ENCODE data around the gene MSL2. TPM values are rescaled to one million over a fixed set of nuclear protein-coding genes. Genes with fewer than 3 reads are reported as not detected.
"Not testable (repeated sequence)": the region's sequence is repeated elsewhere in the genome, so short reads cannot be mapped to it uniquely, and the experiment has no call there.

MSL2 gene
- total and polyA plus RNA-seq, 4 donors: 23.8 to 31.5 (median 27.4) TPM

GRCh38 chr3:136152963-136153362 is 43.2 kb downstream of the MSL2 start:
- H3K9me3 ChIP-seq (ENCODE audit: control insufficient read depth, insufficient read depth, low read length): no peaks in the 10 kb centered on the region
- no peak for DNase-seq (ENCODE audit: low read depth in 4 of 6, low spot score in 6 of 6)
- no peaks in the 10 kb centered on the region for H3K4me1 ChIP-seq (ENCODE audit: control insufficient read depth, insufficient read depth, low read length)
- no peaks in the 10 kb centered on the region for H3K27me3 ChIP-seq (ENCODE audit: control insufficient read depth, insufficient read depth, low read length)
- H3K27ac ChIP-seq (ENCODE audit: low read depth, low read length): no peak overlapping the region
- peaks cover 2% of the 10 kb centered on the region for H3K36me3 ChIP-seq (ENCODE audit: control insufficient read depth, insufficient read depth, low read length)
- H3K4me3 ChIP-seq (ENCODE audit: low read depth, low read length): no peak overlapping the region
- no CpG with 5 or more reads among the region's 4 CpGs for WGBS (ENCODE audit: insufficient coverage)

- no peaks in the 10 kb centered on the region for H3K27me3 ChIP-seq (ENCODE audit: control insufficient read depth, insufficient read depth, low read length)
- DNase-seq (ENCODE audit: low read depth in 4 of 6, low spot score in 6 of 6): no peak
- WGBS (ENCODE audit: insufficient coverage): no CpG with 5 or more reads among the region's 4 CpGs
- peaks cover 2% of the 10 kb centered on the region for H3K36me3 ChIP-seq (ENCODE audit: control insufficient read depth, insufficient read depth, low read length)
- H3K27ac ChIP-seq (ENCODE audit: low read depth, low read length): no peak overlapping the region
- no peaks in the 10 kb centered on the region for H3K9me3 ChIP-seq (ENCODE audit: control insufficient read depth, insufficient read depth, low read length)
- H3K4me1 ChIP-seq (ENCODE audit: control insufficient read depth, insufficient read depth, low read length): no peaks in the 10 kb centered on the region
- no peak overlapping the region for H3K4me3 ChIP-seq (ENCODE audit: low read depth, low read length)
Measured at GRCh38 chr3:136152176-136152843, 43.8 kb downstream of the MSL2 start.

DNA sequence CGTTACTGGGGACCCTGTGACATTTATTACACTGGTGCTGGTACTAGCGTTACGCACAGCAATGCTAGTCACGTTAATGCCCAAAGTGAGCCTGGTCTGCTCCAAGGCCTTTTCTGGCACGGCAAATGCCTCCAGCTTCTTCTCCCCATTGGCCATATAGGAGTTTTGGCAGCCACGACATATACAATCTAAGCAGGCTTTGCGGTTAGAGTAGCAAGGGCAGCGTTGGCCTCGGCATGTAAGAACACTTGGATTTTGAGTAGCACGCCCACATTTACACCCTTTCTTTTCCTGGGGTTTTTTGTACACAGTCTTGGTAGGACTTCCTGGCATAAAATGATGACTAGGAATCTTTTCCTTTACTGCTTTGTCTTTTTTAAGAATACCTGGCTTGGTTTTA is 44.9 kb downstream of the MSL2 start:
- H3K27ac ChIP-seq (ENCODE audit: low read depth, low read length): no peak overlapping the region
- no peak for DNase-seq (ENCODE audit: low read depth in 4 of 6, low spot score in 6 of 6)
- H3K4me1 ChIP-seq (ENCODE audit: control insufficient read depth, insufficient read depth, low read length): no peaks in the 10 kb centered on the region

DNA sequence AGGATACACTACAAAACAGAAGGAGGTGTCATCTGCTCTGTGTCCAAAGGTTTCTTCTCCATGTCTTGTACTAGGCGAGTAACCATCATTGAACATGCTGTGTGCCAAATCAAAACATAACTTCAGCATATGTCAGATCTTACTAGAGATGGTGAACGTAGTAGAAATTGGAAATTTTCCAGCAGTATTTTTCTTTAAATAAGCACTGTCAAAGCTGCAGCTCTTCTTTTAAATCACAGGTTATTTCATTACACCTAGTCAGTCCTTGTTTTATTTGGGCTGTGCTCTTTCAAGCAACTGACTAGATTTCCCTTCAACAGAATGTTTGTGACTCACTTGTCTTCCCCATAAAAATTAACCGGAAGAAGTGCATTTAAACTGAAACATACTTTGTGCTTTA is 46.5 kb downstream of the MSL2 start:
- DNase-seq (ENCODE audit: low read depth in 4 of 6, low spot score in 6 of 6): no peak
- no peak overlapping the region for H3K27ac ChIP-seq (ENCODE audit: low read depth, low read length)
- WGBS (ENCODE audit: insufficient coverage): no CpG with 5 or more reads among the region's 3 CpGs
- H3K4me3 ChIP-seq (ENCODE audit: low read depth, low read length): no peak overlapping the region
- H3K36me3 ChIP-seq (ENCODE audit: control insufficient read depth, insufficient read depth, low read length): no peaks in the 10 kb centered on the region
- H3K4me1 ChIP-seq (ENCODE audit: control insufficient read depth, insufficient read depth, low read length): no peaks in the 10 kb centered on the region
- H3K27me3 ChIP-seq (ENCODE audit: control insufficient read depth, insufficient read depth, low read length): no peaks in the 10 kb centered on the region
- H3K9me3 ChIP-seq (ENCODE audit: control insufficient read depth, insufficient read depth, low read length): no peaks in the 10 kb centered on the region

More for the DNA sequence above, 44.9 kb downstream of the MSL2 start:
- H3K36me3 ChIP-seq (ENCODE audit: control insufficient read depth, insufficient read depth, low read length): peaks cover 2% of the 10 kb centered on the region
- 83% methylated on average over 9 of the region's 10 CpGs for WGBS (ENCODE audit: insufficient coverage)
- H3K4me3 ChIP-seq (ENCODE audit: low read depth, low read length): no peak overlapping the region
- no peaks in the 10 kb centered on the region for H3K9me3 ChIP-seq (ENCODE audit: control insufficient read depth, insufficient read depth, low read length)
- H3K27me3 ChIP-seq (ENCODE audit: control insufficient read depth, insufficient read depth, low read length): no peaks in the 10 kb centered on the region

GRCh38 chr3:136146981-136147729 is 49.0 kb downstream of the MSL2 start:
- WGBS (ENCODE audit: insufficient coverage): 97% methylated on average over 4 of the region's 6 CpGs

GRCh38 chr3:136144397-136144796 is 51.7 kb downstream of the MSL2 start:
- 100% methylated on average over 4 of the region's 4 CpGs for WGBS (ENCODE audit: insufficient coverage)

More at GRCh38 chr3:136146981-136147729, 49.0 kb downstream of the MSL2 start:
- no peaks in the 10 kb centered on the region for H3K9me3 ChIP-seq (ENCODE audit: control insufficient read depth, insufficient read depth, low read length)
- H3K27me3 ChIP-seq (ENCODE audit: control insufficient read depth, insufficient read depth, low read length): no peaks in the 10 kb centered on the region
- H3K4me3 ChIP-seq (ENCODE audit: low read depth, low read length): no peak overlapping the region
- H3K36me3 ChIP-seq (ENCODE audit: control insufficient read depth, insufficient read depth, low read length): no peaks in the 10 kb centered on the region
- no peak overlapping the region for H3K27ac ChIP-seq (ENCODE audit: low read depth, low read length)
- H3K4me1 ChIP-seq (ENCODE audit: control insufficient read depth, insufficient read depth, low read length): no peaks in the 10 kb centered on the region
- no peak for DNase-seq (ENCODE audit: low read depth in 4 of 6, low spot score in 6 of 6)

DNA sequence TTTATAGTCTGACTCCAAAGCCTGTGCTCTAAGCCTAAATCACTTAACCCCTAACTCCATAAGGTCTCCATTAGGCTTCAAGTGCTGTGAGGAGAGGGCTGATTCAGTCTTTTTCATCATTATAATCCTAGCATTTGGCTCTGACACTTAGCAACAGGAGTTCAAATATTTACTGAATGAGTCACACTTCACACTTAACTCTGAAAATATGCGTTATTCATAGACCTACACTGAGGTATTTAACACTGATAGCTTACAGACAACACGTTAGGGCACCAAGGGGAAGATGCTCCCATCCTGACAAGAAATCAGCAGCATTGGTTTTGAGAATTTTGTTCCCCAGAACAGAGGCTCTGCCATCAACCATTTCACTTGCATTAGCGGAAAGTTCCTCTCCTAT is 53.5 kb downstream of the MSL2 start:
- no peaks in the 10 kb centered on the region for H3K27me3 ChIP-seq (ENCODE audit: control insufficient read depth, insufficient read depth, low read length)
- no peaks in the 10 kb centered on the region for H3K9me3 ChIP-seq (ENCODE audit: control insufficient read depth, insufficient read depth, low read length)
- H3K27ac ChIP-seq (ENCODE audit: low read depth, low read length): no peak overlapping the region
- H3K4me3 ChIP-seq (ENCODE audit: low read depth, low read length): no peak overlapping the region
- 58% methylated on average over 2 of the region's 3 CpGs for WGBS (ENCODE audit: insufficient coverage)
- H3K4me1 ChIP-seq (ENCODE audit: control insufficient read depth, insufficient read depth, low read length): no peaks in the 10 kb centered on the region
- peaks cover 3% of the 10 kb centered on the region for H3K36me3 ChIP-seq (ENCODE audit: control insufficient read depth, insufficient read depth, low read length)
- peak in 1 of 6 donors; percentile 12 for DNase-seq (ENCODE audit: low read depth in 4 of 6, low spot score in 6 of 6)

More at GRCh38 chr3:136144397-136144796, 51.7 kb downstream of the MSL2 start:
- DNase-seq (ENCODE audit: low read depth in 4 of 6, low spot score in 6 of 6); H3K27me3 ChIP-seq (ENCODE audit: control insufficient read depth, insufficient read depth, low read length); H3K4me1 ChIP-seq (ENCODE audit: control insufficient read depth, insufficient read depth, low read length); H3K36me3 ChIP-seq (ENCODE audit: control insufficient read depth, insufficient read depth, low read length); H3K4me3 ChIP-seq (ENCODE audit: low read depth, low read length); H3K27ac ChIP-seq (ENCODE audit: low read depth, low read length); H3K9me3 ChIP-seq (ENCODE audit: control insufficient read depth, insufficient read depth, low read length): not testable (repeated sequence)

DNA sequence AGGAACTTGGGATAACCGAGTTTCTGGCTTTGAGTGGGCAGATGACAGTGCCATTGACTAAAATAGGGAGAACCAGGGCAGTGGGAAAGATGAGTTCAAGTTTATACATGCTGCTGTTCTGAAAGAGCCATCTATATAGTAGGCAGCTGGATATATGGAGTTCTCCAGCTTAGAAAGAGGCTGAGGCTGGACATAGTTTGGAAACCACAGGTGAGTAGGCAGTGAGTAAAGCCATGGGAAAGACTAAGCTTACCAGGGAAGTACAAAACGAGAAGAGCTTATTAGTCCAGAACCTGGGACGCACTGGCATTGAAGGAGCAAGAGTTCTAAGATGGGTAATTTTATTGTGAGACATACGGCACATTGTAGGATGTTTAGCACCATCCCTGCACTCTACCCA is 54.2 kb downstream of the MSL2 start:
- WGBS (ENCODE audit: insufficient coverage): 75% methylated on average over 2 of the region's 4 CpGs
- H3K27ac ChIP-seq (ENCODE audit: low read depth, low read length): no peak overlapping the region

DNA sequence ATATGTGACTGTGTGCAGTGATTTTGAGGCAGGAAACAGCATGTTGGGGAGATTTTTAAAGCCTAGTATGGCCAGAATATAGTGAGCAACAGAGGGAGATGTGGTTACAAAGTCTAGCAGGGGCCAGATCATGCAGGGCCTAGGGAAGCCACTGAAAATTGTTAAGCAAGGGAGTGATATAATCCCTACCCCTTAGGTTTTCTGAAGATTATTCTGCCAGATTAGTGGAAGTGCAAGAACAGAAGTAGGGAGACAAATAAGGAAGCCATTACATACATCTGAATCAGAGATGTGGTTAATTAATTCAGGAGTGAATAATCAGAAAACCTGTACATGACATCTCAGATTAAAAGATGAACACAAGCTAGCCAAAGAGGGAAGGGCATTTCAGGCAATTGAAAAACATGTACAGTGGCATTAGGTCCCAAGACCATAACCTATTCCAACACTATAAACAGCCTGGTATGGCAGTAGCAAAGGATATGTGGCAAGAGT is 54.8 kb downstream of the MSL2 start:
- Histone ChIP-seq H3K36me3 (ENCODE audit: control insufficient read depth, insufficient read depth, low read length) (peaks cover 3% of the 10 kb centered on the region), H3K9me3 (ENCODE audit: control insufficient read depth, insufficient read depth, low read length) (no peaks in the 10 kb centered on the region), H3K27me3 (ENCODE audit: control insufficient read depth, insufficient read depth, low read length) (no peaks in the 10 kb centered on the region), H3K4me1 (ENCODE audit: control insufficient read depth, insufficient read depth, low read length) (no peaks in the 10 kb centered on the region), H3K4me3 (ENCODE audit: low read depth, low read length) (no peak overlapping the region), H3K27ac (ENCODE audit: low read depth, low read length) (no peak overlapping the region)
- no peak for DNase-seq (ENCODE audit: low read depth in 4 of 6, low spot score in 6 of 6)

More for the DNA sequence above, 54.2 kb downstream of the MSL2 start:
- H3K27me3 ChIP-seq (ENCODE audit: control insufficient read depth, insufficient read depth, low read length): no peaks in the 10 kb centered on the region
- H3K9me3 ChIP-seq (ENCODE audit: control insufficient read depth, insufficient read depth, low read length): no peaks in the 10 kb centered on the region
- no peak overlapping the region for H3K4me3 ChIP-seq (ENCODE audit: low read depth, low read length)
- DNase-seq (ENCODE audit: low read depth in 4 of 6, low spot score in 6 of 6): no peak
- H3K36me3 ChIP-seq (ENCODE audit: control insufficient read depth, insufficient read depth, low read length): peaks cover 3% of the 10 kb centered on the region
- H3K4me1 ChIP-seq (ENCODE audit: control insufficient read depth, insufficient read depth, low read length): no peaks in the 10 kb centered on the region

DNA sequence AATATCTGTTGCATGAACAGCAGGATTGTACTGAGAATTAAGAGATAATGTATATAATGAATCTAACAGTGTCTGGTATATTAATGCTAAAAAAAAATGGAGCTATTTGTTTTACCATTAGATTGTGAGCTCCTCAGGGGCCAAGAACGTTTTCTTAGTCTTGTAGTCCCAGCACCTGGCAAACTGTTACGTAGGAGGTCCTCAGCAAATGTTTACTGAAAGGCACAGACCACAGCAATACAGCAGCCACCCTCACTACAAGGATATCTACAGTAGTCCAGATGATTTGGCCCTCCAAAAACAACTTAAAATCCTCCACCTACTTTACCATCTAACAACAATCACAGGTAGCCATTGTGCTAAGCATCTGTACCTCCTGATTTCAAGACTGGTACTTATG is 59.7 kb downstream of the MSL2 start:
- Histone ChIP-seq H3K4me1 (ENCODE audit: control insufficient read depth, insufficient read depth, low read length) (no peaks in the 10 kb centered on the region), H3K27ac (ENCODE audit: low read depth, low read length) (no peak overlapping the region), H3K36me3 (ENCODE audit: control insufficient read depth, insufficient read depth, low read length) (peaks cover 3% of the 10 kb centered on the region), H3K9me3 (ENCODE audit: control insufficient read depth, insufficient read depth, low read length) (no peaks in the 10 kb centered on the region), H3K27me3 (ENCODE audit: control insufficient read depth, insufficient read depth, low read length) (no peaks in the 10 kb centered on the region), H3K4me3 (ENCODE audit: low read depth, low read length) (no peak overlapping the region)
- 35% methylated on average over 2 of the region's 2 CpGs for WGBS (ENCODE audit: insufficient coverage)
- no peak for DNase-seq (ENCODE audit: low read depth in 4 of 6, low spot score in 6 of 6)

Measured in spinal cord (tissue), 10 donors.